Common myeloid progenitor, CD34-positive (primary cell): ENCODE data around the gene ZNF593. TPM values are rescaled to one million over a fixed set of nuclear protein-coding genes. Genes with fewer than 3 reads are reported as not detected.

Experiments
- CTCF ChIA-PET: fragments of 350-600 bp; sonication (Branson Sonifier 250); formaldehyde crosslinking; loops from one replicate; lab custom pipeline; 2021; ENCODE audit warnings: antibody characterized with exemption; lab: Charles Lee
- POLR2A ChIA-PET: fragments of 350-600 bp; sonication (Branson Sonifier 250); formaldehyde crosslinking; loops from one replicate; lab custom pipeline; 2021; ENCODE audit warnings: antibody characterized with exemption; lab: Charles Lee
- DNase-seq, 3 donors: peaks; one replicate each; pipeline versions ENCODE4 v3.0.0 to v3.0.0-alpha.2; 2013
- H3K27ac ChIP-seq, 2 experiments: 1 replicate in 1 of 2; 2 replicates in 1 of 2; pipeline ENCODE4 v1.7.0; 2013; ENCODE audit warnings: inconsistent platforms in 2 of 2, low read length in 2 of 2, mild to moderate bottlenecking in 2 of 2, low read depth in 1 of 2, moderate library complexity in 1 of 2; ENCODE audit not compliant: severe bottlenecking in 2 of 2, insufficient read depth in 1 of 2, poor library complexity in 1 of 2
- H3K27me3 ChIP-seq, 5 experiments: replicated peaks in 2 of 5; 1 replicate in 3 of 5; 2 replicates in 2 of 5; pipeline versions ENCODE4 v1.6.1 to v1.7.0; 2013; ENCODE audit warnings: low read length in 4 of 5, mild to moderate bottlenecking in 2 of 5, moderate library complexity in 2 of 5, inconsistent platforms in 1 of 5; ENCODE audit not compliant: insufficient read depth in 5 of 5, control insufficient read depth in 4 of 5
- H3K36me3 ChIP-seq, 4 experiments: 1 replicate in 2 of 4; 2 replicates in 2 of 4; pipeline versions ENCODE4 v1.6.1 to v1.7.0; 2013; ENCODE audit warnings: low read length in 3 of 4, control low read depth in 1 of 4, mild to moderate bottlenecking in 1 of 4; ENCODE audit not compliant: control insufficient read depth in 4 of 4, insufficient read depth in 4 of 4
- H3K4me1 ChIP-seq, 4 experiments: 1 replicate in 3 of 4; 2 replicates in 1 of 4; pipeline versions ENCODE4 v1.6.1 to v1.7.1; 2013; ENCODE audit warnings: low read length in 3 of 4, mild to moderate bottlenecking in 3 of 4, control low read depth in 1 of 4, inconsistent platforms in 1 of 4, moderate library complexity in 1 of 4; ENCODE audit not compliant: control insufficient read depth in 4 of 4, insufficient read depth in 4 of 4; ENCODE audit errors: control extremely low read depth in 1 of 4
- H3K4me3 ChIP-seq, 7 experiments: 1 replicate in 4 of 7; 2 replicates in 3 of 7; pipeline versions ENCODE4 v1.5.1 to v1.7.0; 2013; ENCODE audit warnings: mild to moderate bottlenecking in 7 of 7, low read length in 6 of 7, moderate library complexity in 6 of 7, inconsistent platforms in 2 of 7, low read depth in 2 of 7, control low read depth in 1 of 7; ENCODE audit not compliant: insufficient read depth in 4 of 7, control insufficient read depth in 1 of 7; ENCODE audit errors: extremely low read depth in 1 of 7
- H3K9me3 ChIP-seq, 5 experiments: 1 replicate in 4 of 5; 2 replicates in 1 of 5; pipeline versions ENCODE4 v1.6.1 to v1.7.1; 2013; ENCODE audit warnings: low read length in 4 of 5, mild to moderate bottlenecking in 2 of 5, inconsistent platforms in 1 of 5, low read depth in 1 of 5, moderate library complexity in 1 of 5; ENCODE audit not compliant: control insufficient read depth in 4 of 5, insufficient read depth in 2 of 5; ENCODE audit errors: control extremely low read depth in 1 of 5
- WGBS: methylation state at CpG from one replicate; pipeline ENCODE4 v1.1.5; 2013; ENCODE audit not compliant: insufficient coverage; 5-methylcytosine and 5-hydroxymethylcytosine counted together
- polyA plus RNA-seq: library from polyadenylated mRNA; unstranded; fragments of 120-200 nt; gene quantifications from one replicate; pipeline ENCODE4 v1.2.1, GENCODE V29; 2013

Gene ZNF593
- polyA plus RNA-seq, result 31.9 TPM

DNA sequence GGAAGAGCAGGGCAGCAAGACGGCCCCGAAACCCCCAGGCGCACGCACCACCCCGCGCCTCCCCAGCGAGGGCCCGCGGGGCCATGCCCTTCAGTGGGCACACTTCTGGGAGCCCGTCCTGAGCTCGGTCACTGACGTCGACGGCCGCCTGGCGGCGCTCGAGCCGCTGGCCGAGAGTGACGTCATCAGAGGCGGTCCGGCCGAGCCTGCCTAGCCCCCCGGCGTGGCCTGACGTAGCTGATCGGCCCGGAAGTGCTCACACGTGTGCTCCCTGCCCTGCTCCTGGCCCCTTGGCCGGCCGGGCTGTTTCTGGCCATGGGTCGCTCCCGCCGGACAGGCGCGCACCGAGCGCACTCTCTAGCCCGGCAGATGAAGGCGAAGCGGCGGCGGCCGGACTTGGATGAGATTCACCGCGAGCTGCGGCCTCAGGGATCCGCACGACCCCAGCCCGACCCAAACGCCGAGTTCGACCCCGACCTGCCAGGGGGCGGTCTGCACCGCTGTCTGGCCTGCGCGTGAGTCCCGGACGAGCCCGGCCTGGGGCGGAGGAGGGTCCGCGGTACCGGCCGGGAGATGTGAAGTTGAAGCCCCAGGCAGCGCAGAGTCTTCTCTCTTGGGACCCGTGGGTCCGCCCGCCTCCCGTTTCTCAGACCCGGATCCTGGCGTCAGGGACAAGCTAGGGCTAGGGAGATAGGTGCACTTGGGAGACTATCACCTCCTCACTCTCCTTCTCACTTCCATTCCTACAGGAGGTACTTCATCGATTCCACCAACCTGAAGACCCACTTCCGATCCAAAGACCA is at the start of gene ZNF593:
Gene ZNF593 (plus strand): TSS at position 240 of the 803 bp plus-strand sequence. CDS start 76 bp downstream, at position 316.
- H3K4me3 ChIP-seq, result peak within 1 kb of the TSS; percentile 70 to 85 (median 79)
- WGBS, result 0% methylated on average over 46 of the region's 76 CpGs
- POLR2A ChIA-PET, result interaction anchor here (0.6 to 0.8 kb wide), 3 partner anchors 12 to 150 kb away, joined by 3 to 6 read pairs (median 3); partner anchors contain the start of gene CEP85

DNA sequence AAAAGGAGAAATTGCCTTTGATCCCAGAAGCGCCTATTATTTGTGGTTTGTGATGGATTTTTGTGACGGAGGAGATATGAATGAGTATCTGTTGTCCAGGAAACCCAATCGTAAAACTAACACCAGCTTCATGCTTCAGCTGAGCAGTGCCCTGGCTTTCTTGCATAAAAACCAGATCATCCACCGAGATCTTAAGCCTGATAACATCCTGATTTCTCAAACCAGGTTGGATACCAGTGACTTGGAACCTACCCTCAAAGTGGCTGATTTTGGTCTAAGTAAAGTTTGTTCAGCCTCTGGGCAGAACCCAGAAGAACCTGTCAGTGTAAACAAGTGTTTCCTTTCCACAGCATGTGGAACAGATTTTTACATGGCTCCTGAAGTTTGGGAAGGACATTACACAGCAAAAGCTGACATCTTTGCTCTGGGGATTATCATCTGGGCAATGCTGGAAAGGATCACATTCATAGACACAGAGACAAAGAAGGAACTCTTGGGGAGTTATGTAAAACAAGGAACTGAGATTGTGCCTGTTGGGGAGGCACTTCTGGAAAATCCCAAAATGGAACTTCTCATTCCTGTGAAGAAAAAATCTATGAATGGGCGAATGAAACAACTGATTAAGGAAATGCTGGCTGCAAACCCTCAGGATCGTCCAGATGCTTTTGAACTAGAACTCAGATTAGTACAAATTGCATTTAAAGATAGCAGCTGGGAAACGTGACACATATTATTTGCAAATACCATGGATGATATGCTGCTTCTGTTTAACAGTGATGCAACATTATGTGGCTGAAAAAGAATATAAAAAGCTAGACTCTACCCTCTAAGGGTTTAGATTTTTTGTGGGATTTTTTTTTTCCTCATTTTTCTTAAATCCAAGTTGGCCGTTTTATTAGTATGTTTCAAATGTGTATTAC is 47.6 kb upstream of the ZNF593 start:
- Histone ChIP-seq H3K4me3 (no peak overlapping the region), H3K36me3 (peaks cover 0 to 18% (median 11%) of the 10 kb centered on the region in 4 experiments), H3K27ac (peak overlapping the region; percentile 9 to 71), H3K4me1 (peaks cover 48 to 83% (median 64%) of the 10 kb centered on the region in 4 experiments), H3K9me3 (no peaks in the 10 kb centered on the region), H3K27me3 (no peaks in the 10 kb centered on the region)
- ChIA-PET CTCF (interaction anchor here (0.7 to 10.7 kb wide), 4 partner anchors 9 to 48 kb away, joined by 4 to 188 read pairs (median 19); partner anchors contain the start of genes PDIK1L and ZNF593), POLR2A (interaction anchor here (0.6 to 0.9 kb wide), 3 partner anchors 9 to 113 kb away, joined by 3 read pairs; no protein-coding TSS in a partner anchor)
- 73% methylated on average over 5 of the region's 8 CpGs for WGBS
- DNase-seq, result peak in 1 of 3 donors; percentile 58

More for the DNA sequence above, at the start of gene ZNF593:
- peak; percentile 89 to 91 (median 91) for DNase-seq
- Histone ChIP-seq H3K27ac (peak within 1 kb of the TSS; percentile 33 to 85), H3K4me1 (peaks cover 0 to 25% (median 11%) of the 10 kb centered on the region in 4 experiments), H3K27me3 (no peaks in the 10 kb centered on the region), H3K9me3 (no peaks in the 10 kb centered on the region), H3K36me3 (peaks cover 0 to 10% (median 5%) of the 10 kb centered on the region in 4 experiments)
- CTCF ChIA-PET, result interaction anchor here (0.6 to 2.0 kb wide), 18 partner anchors 8 to 209 kb away, joined by 3 to 11 read pairs (median 4); partner anchors contain the start of genes CD52 and CEP85

- ChIA-PET CTCF (interaction anchor here (0.7 to 10.7 kb wide), 4 partner anchors 10 to 47 kb away, joined by 4 to 188 read pairs (median 19); partner anchors contain the start of genes PDIK1L and ZNF593), POLR2A (interaction anchor here (0.7 to 1.2 kb wide), 2 partner anchors 12 to 21 kb away, joined by 3 read pairs; partner anchors contain the start of gene PDIK1L)
- peak overlapping the region in 1 of 2 experiments; percentile 71 for H3K27ac ChIP-seq
- DNase-seq, result peak in 2 of 3 donors; percentile 70 to 81
- H3K36me3 ChIP-seq, result peaks cover 0 to 18% (median 4%) of the 10 kb centered on the region in 4 experiments
- peak overlapping the region in 1 of 7 experiments; percentile 21 for H3K4me3 ChIP-seq
- H3K27me3 ChIP-seq, result no peaks in the 10 kb centered on the region
- H3K4me1 ChIP-seq, result peaks cover 55 to 92% (median 74%) of the 10 kb centered on the region in 4 experiments
- no peaks in the 10 kb centered on the region for H3K9me3 ChIP-seq
- WGBS, result no CpG with 5 or more reads among the region's 7 CpGs
Observed at GRCh38 chr1:26122988-26123973, 46.4 kb upstream of the ZNF593 start.

DNA sequence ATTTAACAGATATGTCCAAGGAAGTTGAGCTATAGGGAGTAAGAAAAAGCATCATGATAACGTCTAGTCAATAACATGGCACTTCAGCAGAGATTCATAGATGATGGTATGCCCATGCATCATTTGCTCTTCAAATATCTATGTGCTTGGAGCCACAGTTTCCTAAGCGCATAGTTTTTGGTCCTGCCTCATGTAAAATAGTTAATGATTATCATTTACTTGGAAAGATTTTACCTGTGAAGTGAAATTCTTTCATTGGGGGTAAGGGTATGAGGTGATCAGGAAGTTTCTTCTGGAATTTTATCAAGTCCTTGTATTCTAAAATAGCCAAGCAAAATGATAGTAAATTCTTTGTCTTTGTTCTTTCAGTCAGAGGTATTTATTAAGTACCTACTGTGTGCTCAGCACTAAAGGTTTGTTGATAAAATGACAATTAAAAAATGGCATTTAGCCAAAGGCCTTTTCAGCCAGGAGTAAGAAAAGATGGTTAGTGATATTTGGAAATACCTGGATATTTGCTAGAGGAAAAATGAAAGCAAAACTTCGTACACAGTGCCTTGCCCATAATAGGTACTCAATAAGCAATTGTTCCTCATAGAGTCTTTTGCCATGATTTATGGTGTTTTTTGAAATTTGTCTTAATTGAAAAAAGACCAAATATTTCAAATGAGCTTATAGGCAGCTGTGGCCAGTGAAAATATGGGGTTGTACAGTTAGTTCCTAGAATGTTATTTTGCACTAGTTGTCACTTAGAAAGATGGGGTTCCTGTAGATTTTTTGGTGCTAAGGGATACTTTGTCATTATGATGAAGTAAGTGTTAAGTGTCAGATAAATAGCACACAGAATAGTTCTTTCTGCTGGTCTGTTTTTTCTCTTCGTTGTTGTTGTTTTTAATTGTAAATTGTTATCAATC is 45.0 kb upstream of the ZNF593 start:
- Histone ChIP-seq H3K9me3 (no peaks in the 10 kb centered on the region), H3K36me3 (peaks cover 0 to 13% (median 3%) of the 10 kb centered on the region in 4 experiments), H3K4me3 (peak overlapping the region in 2 of 7 experiments; percentile 24 to 51), H3K27ac (peak overlapping the region; percentile 93 to 97), H3K4me1 (peaks cover 48 to 93% (median 74%) of the 10 kb centered on the region in 4 experiments), H3K27me3 (no peaks in the 10 kb centered on the region)
- DNase-seq, result peak in 1 of 3 donors; percentile 25
- 77% methylated on average over 1 of the region's 4 CpGs for WGBS
- CTCF ChIA-PET, result interaction anchor here (3.8 to 10.7 kb wide), 3 partner anchors 11 to 19 kb away, joined by 15 to 188 read pairs (median 34); partner anchors contain the start of gene PDIK1L
- POLR2A ChIA-PET, result interaction anchor here (0.6 to 1.2 kb wide), 2 partner anchors 13 to 16 kb away, joined by 3 to 6 read pairs; partner anchors contain the start of gene PDIK1L

DNA sequence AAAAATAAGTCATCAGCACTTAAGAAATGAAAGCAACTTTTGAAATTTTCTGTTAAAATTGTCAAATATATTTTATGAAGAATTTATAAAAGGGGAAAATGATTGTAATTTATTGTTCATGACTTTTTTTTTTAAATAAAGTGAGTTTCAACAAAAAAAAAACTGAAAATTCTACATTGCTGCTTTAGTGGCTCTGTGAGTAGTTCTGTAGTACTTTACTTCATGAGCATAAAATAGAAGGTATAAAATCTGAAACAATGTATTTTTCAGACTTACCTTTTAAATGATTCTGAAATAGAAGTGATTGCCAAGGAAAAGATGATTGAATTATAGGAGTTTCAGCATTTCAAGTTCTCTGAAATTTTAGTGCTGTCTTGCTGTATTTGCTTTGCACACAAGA is 44.3 kb upstream of the ZNF593 start:
- peak overlapping the region in 1 of 7 experiments; percentile 71 for H3K4me3 ChIP-seq
- ChIA-PET CTCF (interaction anchor here (1.6 to 10.7 kb wide), 4 partner anchors 10 to 18 kb away, joined by 5 to 188 read pairs (median 12); no protein-coding TSS in a partner anchor), POLR2A (interaction anchor here (0.6 kb wide), 1 partner anchor 15 kb away, joined by 6 read pairs; no protein-coding TSS in a partner anchor)
- peak overlapping the region; percentile 93 to 97 for H3K27ac ChIP-seq
- no peak for DNase-seq
- no peaks in the 10 kb centered on the region for H3K9me3 ChIP-seq
- peaks cover 48 to 88% (median 67%) of the 10 kb centered on the region in 4 experiments for H3K4me1 ChIP-seq
- H3K36me3 ChIP-seq, result peaks cover 0 to 13% (median 3%) of the 10 kb centered on the region in 4 experiments
- H3K27me3 ChIP-seq, result no peaks in the 10 kb centered on the region
